PFSK-1 (cell line): ENCODE measurements around the gene AK8.

Source experiments
- POLR2AphosphoS5 ChIP-seq: IDR thresholded peaks from 2 replicates; pipeline ENCODE4 v1.6.1; 2012; ENCODE audit warnings: low read depth, mild to moderate bottlenecking, control low read depth, low read length, moderate library complexity
- SIN3A ChIP-seq: IDR thresholded peaks from 2 replicates; pipeline ENCODE4 v1.6.1; 2012; ENCODE audit warnings: mild to moderate bottlenecking, low read length, moderate library complexity, borderline replicate concordance; ENCODE audit not compliant: insufficient read depth
- TAF1 ChIP-seq: IDR thresholded peaks from 2 replicates; pipeline ENCODE4 v1.6.1; 2012; ENCODE audit warnings: low read length, control low read depth, borderline replicate concordance; ENCODE audit not compliant: insufficient read depth
- TF ChIP-seq, protein P1 (sequence below), 2 experiments: IDR thresholded peaks; 2 replicates each; pipeline versions ENCODE4 v1.6.1 to v1.8.0; 2011 to 2012; ENCODE audit warnings: low read depth in 2 of 2, low read length in 2 of 2, control low read depth in 1 of 2, inconsistent platforms in 1 of 2, mild to moderate bottlenecking in 1 of 2, moderate library complexity in 1 of 2; ENCODE audit not compliant: insufficient read depth in 1 of 2

DNA sequence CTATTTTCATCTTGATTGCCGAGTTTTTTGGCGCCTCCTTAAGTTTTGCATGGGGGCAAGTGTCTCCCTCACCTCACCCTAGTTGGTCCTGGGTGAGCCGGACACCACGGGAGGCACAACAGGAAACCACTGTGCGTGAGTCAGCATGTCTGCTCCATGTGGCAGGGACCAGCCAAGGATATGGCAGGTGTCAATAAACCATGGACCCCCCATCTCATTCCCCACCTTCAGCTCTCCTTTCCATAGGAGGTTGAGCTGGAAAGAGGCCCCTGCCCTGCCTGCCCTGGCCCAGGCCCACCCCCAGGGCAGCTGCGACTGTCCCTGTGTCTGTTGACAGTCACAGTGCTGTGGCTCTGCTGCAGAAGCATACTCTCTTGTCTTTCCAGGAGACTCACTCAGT lies 3.7 kb upstream of the AK8 start:
- TF ChIP-seq SIN3A (no peak), POLR2AphosphoS5 (no peak), TAF1 (no peak)
- TF ChIP-seq, protein P1, sequence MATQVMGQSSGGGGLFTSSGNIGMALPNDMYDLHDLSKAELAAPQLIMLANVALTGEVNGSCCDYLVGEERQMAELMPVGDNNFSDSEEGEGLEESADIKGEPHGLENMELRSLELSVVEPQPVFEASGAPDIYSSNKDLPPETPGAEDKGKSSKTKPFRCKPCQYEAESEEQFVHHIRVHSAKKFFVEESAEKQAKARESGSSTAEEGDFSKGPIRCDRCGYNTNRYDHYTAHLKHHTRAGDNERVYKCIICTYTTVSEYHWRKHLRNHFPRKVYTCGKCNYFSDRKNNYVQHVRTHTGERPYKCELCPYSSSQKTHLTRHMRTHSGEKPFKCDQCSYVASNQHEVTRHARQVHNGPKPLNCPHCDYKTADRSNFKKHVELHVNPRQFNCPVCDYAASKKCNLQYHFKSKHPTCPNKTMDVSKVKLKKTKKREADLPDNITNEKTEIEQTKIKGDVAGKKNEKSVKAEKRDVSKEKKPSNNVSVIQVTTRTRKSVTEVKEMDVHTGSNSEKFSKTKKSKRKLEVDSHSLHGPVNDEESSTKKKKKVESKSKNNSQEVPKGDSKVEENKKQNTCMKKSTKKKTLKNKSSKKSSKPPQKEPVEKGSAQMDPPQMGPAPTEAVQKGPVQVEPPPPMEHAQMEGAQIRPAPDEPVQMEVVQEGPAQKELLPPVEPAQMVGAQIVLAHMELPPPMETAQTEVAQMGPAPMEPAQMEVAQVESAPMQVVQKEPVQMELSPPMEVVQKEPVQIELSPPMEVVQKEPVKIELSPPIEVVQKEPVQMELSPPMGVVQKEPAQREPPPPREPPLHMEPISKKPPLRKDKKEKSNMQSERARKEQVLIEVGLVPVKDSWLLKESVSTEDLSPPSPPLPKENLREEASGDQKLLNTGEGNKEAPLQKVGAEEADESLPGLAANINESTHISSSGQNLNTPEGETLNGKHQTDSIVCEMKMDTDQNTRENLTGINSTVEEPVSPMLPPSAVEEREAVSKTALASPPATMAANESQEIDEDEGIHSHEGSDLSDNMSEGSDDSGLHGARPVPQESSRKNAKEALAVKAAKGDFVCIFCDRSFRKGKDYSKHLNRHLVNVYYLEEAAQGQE (IDR thresholded peaks at IDR 0.05; ENCODE audit: insufficient read depth in 1 of 2, low read depth in 2 of 2, low read length in 2 of 2) = no peak
